ENCODE measurements around the gene MAFB.
"Not testable (repeated sequence)": the region's sequence is repeated elsewhere in the genome, so short reads cannot be mapped to it uniquely, and the experiment has no call there.

Gene MAFB

DNA sequence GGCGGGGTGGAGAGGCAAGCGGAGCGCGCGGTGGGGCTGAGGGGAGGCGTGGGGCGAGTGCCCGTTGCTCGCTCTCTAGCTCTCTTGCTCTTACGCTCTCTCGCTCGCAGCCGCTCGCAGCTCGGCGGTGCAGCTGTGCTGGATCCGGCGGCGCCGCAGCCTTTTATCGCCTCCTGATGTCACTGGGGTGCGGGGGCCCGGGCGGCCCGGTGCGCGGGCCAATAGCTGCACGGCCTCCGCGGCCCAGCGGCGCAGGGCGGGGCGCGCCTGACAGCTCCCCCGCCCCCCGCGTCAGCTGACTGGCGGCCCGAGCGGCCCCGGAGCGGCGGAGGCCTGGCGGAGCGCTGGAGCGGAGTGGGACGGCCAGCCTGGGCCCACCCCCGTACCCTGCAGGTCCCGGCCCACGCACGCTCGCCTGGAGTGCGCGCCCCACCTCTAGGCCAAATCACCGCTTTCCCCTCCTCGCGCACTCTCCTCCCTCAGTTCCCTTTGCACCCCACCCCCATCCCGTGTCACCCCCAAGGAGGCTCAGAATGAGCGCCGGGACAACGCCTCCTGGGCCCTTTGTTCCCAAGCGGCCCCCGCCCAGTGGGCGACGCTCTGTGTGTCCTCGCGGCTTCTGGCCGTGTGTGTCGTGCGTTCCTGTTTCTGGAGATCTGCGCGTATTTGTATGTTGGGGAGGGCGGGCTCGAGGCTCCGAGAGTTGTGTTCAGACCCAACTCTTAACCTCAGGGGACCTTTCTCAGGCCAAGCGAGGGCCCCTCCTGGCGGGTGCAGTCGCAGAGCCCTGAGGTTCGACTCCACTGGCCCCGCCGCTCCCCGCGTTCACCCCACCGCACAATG lies at the start of gene MAFB:
Gene MAFB, minus strand, starts transcription at position 137 of the 843 bp plus-strand sequence. CDS start 386 bp downstream, outside the sequence.
- peak; percentile 6 for DNase-seq (ENCODE audit: low spot score)

DNA sequence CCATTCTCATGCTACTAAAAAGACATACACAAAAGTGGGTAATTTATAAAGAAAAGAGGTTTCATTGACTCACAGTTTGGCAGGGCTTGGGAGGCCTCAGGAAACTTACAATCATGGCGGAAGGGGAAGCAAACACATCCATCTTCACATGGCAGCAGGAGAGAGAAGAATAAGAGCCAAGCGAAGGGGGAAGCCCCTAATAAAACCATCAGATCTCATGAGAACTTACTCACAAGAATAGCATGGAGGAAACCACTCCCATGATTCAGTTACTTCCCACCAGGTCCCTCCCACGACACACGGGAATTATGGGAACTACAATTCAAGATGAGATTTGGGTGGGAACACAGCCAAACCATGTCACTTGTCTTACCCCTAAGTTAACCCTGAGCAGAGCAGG lies 47.4 kb upstream of the MAFB start:
- not testable (repeated sequence) for DNase-seq (ENCODE audit: low spot score)

- no peak for DNase-seq (ENCODE audit: low spot score)
Measured at GRCh38 chr20:40728996-40729395, 40.0 kb upstream of the MAFB start.

DNA sequence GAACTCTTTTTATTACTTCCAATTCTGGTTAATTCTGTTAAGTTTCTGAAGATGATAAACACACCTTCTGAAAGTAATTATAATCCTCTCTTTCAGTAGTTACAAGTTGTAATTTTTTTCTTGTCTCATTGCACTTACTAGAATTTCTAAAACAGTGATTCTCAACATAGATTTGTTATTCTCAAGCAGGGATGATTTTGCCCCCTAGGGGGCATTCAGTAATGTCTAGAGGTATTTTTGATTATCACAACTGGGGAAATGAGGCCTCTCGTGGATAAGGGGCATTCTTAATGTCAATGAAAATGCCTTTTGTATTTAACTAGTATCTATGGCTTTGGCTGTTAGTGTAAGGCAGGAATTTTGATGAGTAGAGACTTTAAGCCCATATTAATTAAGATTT lies 39.4 kb upstream of the MAFB start:
- no peak for DNase-seq (ENCODE audit: low spot score)

GRCh38 chr20:40727960-40728359 lies 38.9 kb upstream of the MAFB start:
- no peak for DNase-seq (ENCODE audit: low spot score)

GRCh38 chr20:40726776-40727175 lies 37.7 kb upstream of the MAFB start:
- DNase-seq (ENCODE audit: low spot score): no peak

DNA sequence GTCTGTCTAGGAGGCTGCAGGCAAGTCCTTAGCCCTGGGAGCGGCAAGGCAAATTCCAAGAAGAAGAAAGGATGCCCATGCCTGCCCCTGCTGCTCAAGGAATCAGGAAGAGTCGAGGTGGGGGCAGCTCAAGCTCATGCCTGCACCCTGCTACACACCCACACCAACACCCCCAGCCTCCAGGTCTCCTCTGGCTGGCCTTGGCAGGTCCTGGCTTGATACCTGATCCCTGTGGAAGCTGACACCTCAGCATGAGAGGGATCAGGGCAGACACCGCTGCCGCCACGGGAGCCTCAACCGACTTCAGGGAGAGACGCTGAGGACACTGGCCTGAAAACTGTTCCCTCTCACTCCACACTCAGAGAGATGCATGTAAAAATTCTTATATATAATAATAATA lies 35.5 kb upstream of the MAFB start:
- DNase-seq (ENCODE audit: low spot score): no peak

DNA sequence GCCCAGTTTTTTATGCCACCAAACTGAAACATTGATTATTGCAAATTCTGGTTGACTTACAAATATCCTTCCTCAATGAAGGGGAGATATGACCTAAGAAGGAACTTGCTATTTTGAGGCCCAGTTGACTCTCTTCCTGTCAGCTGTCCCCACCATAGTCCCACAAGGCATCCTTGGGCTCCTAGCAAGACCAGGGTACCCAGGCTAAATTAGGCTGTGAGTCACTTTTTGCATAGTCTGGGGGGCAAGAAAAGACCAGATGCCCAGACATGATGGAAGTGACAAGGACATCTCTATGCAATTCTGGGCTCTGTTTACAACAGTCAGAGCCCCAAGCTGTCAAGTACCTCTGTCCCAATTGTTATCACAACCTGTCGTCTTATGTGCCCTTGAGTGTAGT lies 31.8 kb upstream of the MAFB start:
- no peak for DNase-seq (ENCODE audit: low spot score)

DNA sequence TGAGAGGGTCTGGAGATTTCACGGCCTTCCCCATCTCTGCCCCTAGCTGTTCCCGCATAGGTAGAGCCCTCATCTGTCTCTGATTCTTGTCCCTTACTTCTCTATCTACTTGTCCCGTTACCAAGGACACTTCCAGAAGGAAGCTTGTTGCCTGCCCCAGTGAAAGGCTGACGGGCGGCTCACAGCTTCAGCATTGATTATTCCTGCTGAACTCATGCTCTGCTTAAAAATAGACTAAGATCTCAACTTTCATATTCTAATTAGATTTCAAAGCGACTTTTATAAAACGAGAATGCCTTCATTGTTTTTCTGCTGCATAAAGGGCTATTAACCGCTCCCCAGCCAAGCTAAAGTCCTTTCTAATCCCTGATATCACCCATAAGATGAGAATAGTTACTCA lies 31.1 kb upstream of the MAFB start:
- DNase-seq (ENCODE audit: low spot score): no peak

DNA sequence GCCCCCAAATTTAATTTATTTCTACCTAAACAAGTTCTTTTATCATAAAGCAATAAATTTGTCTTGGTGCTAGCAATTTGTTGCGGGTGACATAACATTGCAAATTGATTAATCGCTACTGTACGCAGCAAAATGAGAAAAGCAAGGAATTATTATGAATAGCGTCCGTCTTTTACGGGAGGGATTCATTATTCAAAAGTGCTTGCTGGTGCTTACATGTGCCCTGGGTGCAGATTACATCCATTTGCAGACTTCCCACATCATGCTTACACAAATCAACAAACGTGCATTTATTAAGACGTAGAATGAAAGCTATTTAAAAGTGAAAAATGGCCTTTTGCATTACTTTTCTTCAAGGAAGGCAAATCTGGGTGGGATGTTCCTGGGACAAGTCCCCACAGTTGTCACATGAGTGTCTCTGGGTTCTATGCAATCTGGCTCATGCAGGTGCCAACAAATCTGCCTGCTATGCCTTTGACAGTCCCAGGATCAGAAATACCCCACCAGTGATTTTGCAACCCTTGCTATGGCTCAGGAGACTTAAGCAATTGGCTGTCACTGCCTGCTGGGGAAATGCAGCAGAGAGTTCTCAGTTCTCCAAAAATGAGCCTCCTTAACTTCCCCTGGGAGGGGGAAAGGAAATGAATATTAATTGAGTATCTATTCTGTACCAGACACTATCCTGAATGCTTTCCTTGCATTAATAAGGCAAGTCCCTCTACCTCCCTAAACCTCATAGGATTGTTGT lies 30.1 kb upstream of the MAFB start:
- DNase-seq (ENCODE audit: low spot score): no peak

DNA sequence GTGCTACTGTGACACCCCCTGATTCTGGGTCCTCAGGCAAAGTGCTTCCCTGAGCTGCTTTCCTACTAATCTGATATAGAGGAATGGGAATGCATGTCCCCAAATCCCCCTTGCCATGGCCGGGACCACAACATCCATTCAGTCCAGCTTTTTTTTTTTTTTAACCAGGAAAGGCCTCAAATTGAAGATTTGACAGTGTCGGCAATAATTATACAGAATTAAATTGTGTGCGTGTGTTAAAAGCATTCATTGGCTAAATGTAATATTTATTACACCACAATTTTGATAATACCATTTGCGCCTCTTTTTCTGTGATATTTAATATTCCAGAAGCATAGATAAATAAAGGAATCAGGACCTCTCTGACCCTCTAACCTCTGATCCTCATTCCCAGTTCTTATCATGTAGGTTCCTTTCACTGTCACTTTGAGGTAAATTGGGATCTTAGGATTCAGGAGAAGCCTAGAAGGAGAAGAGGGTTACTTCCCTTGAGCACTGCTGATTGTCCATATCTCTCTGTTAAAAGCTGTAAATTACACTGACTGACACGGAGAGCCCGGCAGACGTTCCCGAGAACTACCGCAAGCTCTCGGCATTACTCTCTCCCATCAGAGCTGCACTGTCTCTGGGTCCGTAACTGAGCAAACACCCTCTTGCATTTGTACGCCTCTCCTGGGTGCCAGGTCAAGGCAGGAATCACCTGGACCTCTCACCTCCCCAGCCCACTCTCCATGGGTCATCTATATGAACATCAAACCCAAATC lies 29.4 kb upstream of the MAFB start:
- DNase-seq (ENCODE audit: low spot score): no peak

DNA sequence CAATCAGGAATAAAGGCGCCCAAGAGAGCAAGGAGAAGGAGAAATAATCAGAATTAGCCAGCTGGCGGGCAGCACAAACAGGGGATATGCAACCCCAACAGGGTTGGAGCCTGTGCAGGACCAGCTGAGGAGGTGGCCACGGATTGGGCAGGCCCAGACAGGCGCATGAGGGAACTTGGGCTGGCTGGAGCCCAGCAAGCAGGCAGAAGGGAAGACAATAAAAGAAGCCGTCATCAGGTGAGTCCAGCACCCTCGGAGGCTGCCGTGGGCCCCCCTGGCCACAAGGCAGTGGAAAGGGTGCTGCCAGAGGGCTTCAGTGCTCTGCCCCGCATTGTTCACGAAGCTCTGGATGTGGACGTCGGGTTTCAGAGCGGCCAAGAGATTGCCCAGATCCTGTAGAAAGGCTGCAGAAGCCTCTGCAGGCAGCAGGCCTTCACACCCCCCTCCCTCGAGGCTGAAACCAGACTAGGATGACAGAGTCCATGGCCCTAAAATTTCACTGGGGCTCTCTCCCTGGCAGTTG lies 28.4 kb upstream of the MAFB start:
- no peak for DNase-seq (ENCODE audit: low spot score)

- DNase-seq (ENCODE audit: low spot score): no peak
Measured at GRCh38 chr20:40715491-40715890, 26.5 kb upstream of the MAFB start.

- DNase-seq (ENCODE audit: low spot score): no peak
Measured at GRCh38 chr20:40714916-40715315, 25.9 kb upstream of the MAFB start.

DNA sequence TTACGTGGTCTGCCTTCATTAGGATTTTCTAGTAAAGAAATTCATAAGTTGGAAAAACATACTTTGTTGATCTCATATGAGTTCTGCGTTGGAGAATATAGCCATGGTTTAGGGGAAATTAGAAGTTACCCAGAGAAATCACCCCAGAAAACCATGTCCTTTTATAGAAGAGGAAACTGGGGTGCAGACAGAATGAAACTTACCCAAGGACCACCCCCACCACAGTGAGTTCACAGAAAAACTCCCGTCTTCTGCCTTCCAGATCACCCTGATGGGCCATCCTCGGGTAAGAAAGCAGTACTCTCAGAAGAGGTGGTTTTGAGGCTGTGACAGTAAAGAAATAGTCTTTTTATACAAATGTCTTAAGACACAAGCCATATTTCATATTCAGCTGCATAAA lies 25.1 kb upstream of the MAFB start:
- DNase-seq (ENCODE audit: low spot score): no peak

DNA sequence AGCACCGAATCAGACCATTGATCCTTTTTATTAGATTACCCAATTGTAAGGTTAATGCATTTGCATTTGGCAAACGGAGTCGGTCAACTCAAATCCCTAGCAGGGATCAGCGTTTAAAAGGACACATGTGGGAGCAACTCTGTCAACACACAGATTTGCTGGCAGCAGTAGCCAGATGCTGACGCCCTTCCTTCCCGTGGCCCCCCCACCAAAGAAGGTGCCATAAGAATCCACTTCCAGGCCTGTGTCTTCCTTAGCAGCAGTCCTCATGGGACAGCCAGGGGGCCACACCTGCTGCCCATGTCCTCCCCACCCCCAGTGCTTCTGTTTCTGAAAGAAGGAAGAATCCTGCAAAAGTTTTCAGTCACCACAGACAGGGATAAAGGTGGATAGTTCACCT lies 24.5 kb upstream of the MAFB start:
- no peak for DNase-seq (ENCODE audit: low spot score)

GRCh38 chr20:40711079-40711478 lies 22.0 kb upstream of the MAFB start:
- DNase-seq (ENCODE audit: low spot score): no peak

- no peak for DNase-seq (ENCODE audit: low spot score)
Measured at GRCh38 chr20:40710603-40711002, 21.6 kb upstream of the MAFB start.

GRCh38 chr20:40706977-40707582 lies 18.0 kb upstream of the MAFB start:
- DNase-seq (ENCODE audit: low spot score): no peak

DNA sequence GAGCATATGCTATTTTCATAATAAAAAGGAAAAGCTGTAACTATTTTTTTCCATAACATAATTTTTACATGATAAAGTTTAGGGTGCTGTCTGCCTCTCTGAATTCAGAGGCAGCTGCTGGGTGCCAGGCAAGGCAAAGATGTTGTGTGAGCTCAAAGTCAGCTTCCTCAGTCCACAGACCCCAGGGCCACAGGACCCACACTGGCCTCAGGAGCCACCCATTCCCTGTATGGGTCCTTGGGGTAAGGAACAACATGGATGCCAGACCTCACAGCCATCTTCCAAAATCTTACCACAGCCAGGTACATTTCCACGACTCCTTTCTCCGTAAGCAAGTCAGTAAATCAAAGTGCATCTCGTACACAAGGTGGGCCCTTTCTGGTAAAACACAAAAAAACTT lies 16.4 kb upstream of the MAFB start:
- no peak for DNase-seq (ENCODE audit: low spot score)

GRCh38 chr20:40704828-40705227 lies 15.8 kb upstream of the MAFB start:
- DNase-seq (ENCODE audit: low spot score): no peak

DNA sequence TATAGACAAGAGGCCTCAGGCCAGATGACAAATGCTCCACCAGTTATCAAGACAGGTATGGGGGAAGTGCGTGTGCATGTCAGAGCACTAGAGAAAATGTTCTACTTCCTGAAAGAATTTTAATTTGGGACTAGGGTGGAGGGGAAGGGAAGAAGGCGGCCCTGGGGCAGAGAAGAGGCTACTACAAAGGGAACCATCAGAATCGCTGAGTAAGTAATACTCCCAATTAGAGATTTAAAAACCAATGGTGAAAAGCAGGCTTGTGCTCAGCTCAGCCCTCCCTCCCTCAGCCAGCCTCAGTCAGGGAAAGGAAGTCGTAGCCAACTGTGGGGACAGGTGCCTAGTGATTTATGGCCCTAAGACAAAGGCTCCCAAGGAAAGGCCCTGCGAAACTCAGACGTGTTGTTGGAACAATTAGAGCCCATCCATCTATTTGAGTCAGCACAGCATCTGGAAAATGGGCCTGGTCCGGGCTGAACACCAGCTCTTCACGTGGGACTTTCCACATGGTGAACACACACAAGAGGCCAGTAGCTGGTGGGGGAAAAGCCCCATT lies 15.0 kb upstream of the MAFB start:
- DNase-seq (ENCODE audit: low spot score): no peak
